NT2/D1 (cell line): ENCODE data around the gene ZNF22.

ENCODE experiments used
- DNase-seq: peaks from one replicate; pipeline ENCODE4 v3.0.0-alpha.2; 2011; ENCODE audit warnings: low read depth, low spot score
- H3K27me3 ChIP-seq: 2 replicates; pipeline ENCODE4 v1.6.0; 2011; ENCODE audit warnings: mild to moderate bottlenecking; ENCODE audit not compliant: insufficient read length, insufficient read depth
- H3K36me3 ChIP-seq: 2 replicates; pipeline ENCODE4 v1.6.1; 2011; ENCODE audit warnings: mild to moderate bottlenecking, low read length, mixed read lengths; ENCODE audit not compliant: insufficient read depth, insufficient read length
- H3K4me1 ChIP-seq: 2 replicates; pipeline ENCODE4 v1.5.1; 2011; ENCODE audit not compliant: insufficient read depth, insufficient read length
- H3K4me3 ChIP-seq: 2 replicates; pipeline ENCODE4 v1.5.1; 2011; ENCODE audit warnings: low read depth; ENCODE audit not compliant: insufficient read length
- H3K9ac ChIP-seq: 2 replicates; pipeline ENCODE4 v1.6.0; 2011; ENCODE audit warnings: low read depth; ENCODE audit not compliant: insufficient read length
- H3K9me3 ChIP-seq: 2 replicates; pipeline ENCODE4 v1.5.1; 2011; ENCODE audit warnings: mild to moderate bottlenecking, low read length; ENCODE audit not compliant: insufficient read depth
- SUZ12 ChIP-seq: IDR thresholded peaks from 2 replicates; pipeline ENCODE4 v1.6.1; 2011; ENCODE audit not compliant: insufficient read length, insufficient read depth; ENCODE audit errors: extremely low read depth
- YY1 ChIP-seq: IDR thresholded peaks from 2 replicates; pipeline ENCODE4 v1.6.1; 2011; ENCODE audit not compliant: insufficient read length, insufficient read depth
- ZNF274 ChIP-seq: IDR thresholded peaks from 2 replicates; pipeline ENCODE4 v1.6.1; 2011; ENCODE audit warnings: mild to moderate bottlenecking, low read depth, low read length

ZNF22 gene

GRCh38 chr10:44966816-44967509 lies 33.8 kb upstream of the ZNF22 start:
- Histone ChIP-seq H3K4me3 (no peak overlapping the region), H3K9me3 (no peaks in the 10 kb centered on the region), H3K9ac (no peak overlapping the region), H3K36me3 (peaks cover 29% of the 10 kb centered on the region), H3K27me3 (no peaks in the 10 kb centered on the region), H3K4me1 (peaks cover 8% of the 10 kb centered on the region)
- no peak for DNase-seq
- no peak for TF ChIP-seq YY1
- no peak for TF ChIP-seq ZNF274
- TF ChIP-seq SUZ12: no peak

GRCh38 chr10:44967616-44968015 lies 33.1 kb upstream of the ZNF22 start:
- H3K4me1 ChIP-seq: peaks cover 6% of the 10 kb centered on the region
- peaks cover 28% of the 10 kb centered on the region for H3K36me3 ChIP-seq
- H3K27me3 ChIP-seq: no peaks in the 10 kb centered on the region
- no peak for TF ChIP-seq SUZ12
- no peak for TF ChIP-seq YY1
- no peak for TF ChIP-seq ZNF274
- no peak for DNase-seq
- H3K9me3 ChIP-seq: no peaks in the 10 kb centered on the region
- H3K9ac ChIP-seq: no peak overlapping the region
- no peak overlapping the region for H3K4me3 ChIP-seq

- Histone ChIP-seq H3K36me3 (peaks cover 28% of the 10 kb centered on the region), H3K4me3 (no peak overlapping the region), H3K27me3 (no peaks in the 10 kb centered on the region), H3K9ac (no peak overlapping the region), H3K4me1 (peaks cover 11% of the 10 kb centered on the region), H3K9me3 (no peaks in the 10 kb centered on the region)
- no peak for DNase-seq
- no peak for TF ChIP-seq ZNF274
- TF ChIP-seq YY1: no peak
- TF ChIP-seq SUZ12: no peak
These were observed 32.6 kb upstream of the ZNF22 start for GRCh38 chr10:44968091-44968490.

- DNase-seq: no peak
- H3K4me1 ChIP-seq: peaks cover 12% of the 10 kb centered on the region
- H3K4me3 ChIP-seq: no peak overlapping the region
- H3K36me3 ChIP-seq: peaks cover 28% of the 10 kb centered on the region
- no peak overlapping the region for H3K9ac ChIP-seq
- TF ChIP-seq YY1 (no peak), SUZ12 (no peak), ZNF274 (no peak)
- no peaks in the 10 kb centered on the region for H3K9me3 ChIP-seq
- H3K27me3 ChIP-seq: no peaks in the 10 kb centered on the region
These were observed 32.0 kb upstream of the ZNF22 start for GRCh38 chr10:44968500-44969400.

GRCh38 chr10:44969854-44970253 lies 30.9 kb upstream of the ZNF22 start:
- Histone ChIP-seq H3K4me3 (no peak overlapping the region), H3K36me3 (peaks cover 28% of the 10 kb centered on the region), H3K9ac (no peak overlapping the region), H3K4me1 (peaks cover 18% of the 10 kb centered on the region), H3K27me3 (no peaks in the 10 kb centered on the region), H3K9me3 (no peaks in the 10 kb centered on the region)
- TF ChIP-seq ZNF274 (no peak), YY1 (no peak), SUZ12 (no peak)
- no peak for DNase-seq

- no peak overlapping the region for H3K4me3 ChIP-seq
- no peak overlapping the region for H3K9ac ChIP-seq
- no peaks in the 10 kb centered on the region for H3K27me3 ChIP-seq
- TF ChIP-seq ZNF274 (no peak), SUZ12 (no peak), YY1 (no peak)
- peaks cover 28% of the 10 kb centered on the region for H3K36me3 ChIP-seq
- DNase-seq: no peak
- no peaks in the 10 kb centered on the region for H3K9me3 ChIP-seq
- peaks cover 14% of the 10 kb centered on the region for H3K4me1 ChIP-seq
These were observed 29.8 kb upstream of the ZNF22 start for GRCh38 chr10:44970812-44971395.

GRCh38 chr10:44971434-44971833 lies 29.3 kb upstream of the ZNF22 start:
- H3K4me1 ChIP-seq: peaks cover 17% of the 10 kb centered on the region
- TF ChIP-seq ZNF274: no peak
- no peak for TF ChIP-seq SUZ12
- TF ChIP-seq YY1: no peak
- H3K36me3 ChIP-seq: peaks cover 31% of the 10 kb centered on the region
- H3K9ac ChIP-seq: no peak overlapping the region
- no peaks in the 10 kb centered on the region for H3K9me3 ChIP-seq
- no peaks in the 10 kb centered on the region for H3K27me3 ChIP-seq
- no peak for DNase-seq
- H3K4me3 ChIP-seq: no peak overlapping the region
